WTC11 (cell line): Measurements from ENCODE around the gene LPP.

Experiments
- CTCF ChIP-seq: fragments of 200-600 bp; IDR thresholded peaks from 2 replicates; pipeline ENCODE4 v1.8.0; 2022; ENCODE audit warnings: antibody characterized with exemption
- E2F4 ChIP-seq: sonication (generic); formaldehyde crosslinking; IDR thresholded peaks from 2 replicates; pipeline ENCODE4 v1.8.1; 2022; ENCODE audit warnings: low read depth, mild to moderate bottlenecking, moderate library complexity, missing genetic modification reagents, borderline replicate concordance
- SP1 ChIP-seq: sonication (generic); formaldehyde crosslinking; conservative IDR thresholded peaks from 2 replicates; pipeline ENCODE4 v1.8.1; 2022; ENCODE audit warnings: missing genetic modification reagents
- TP53 ChIP-seq: sonication (generic); formaldehyde crosslinking; IDR thresholded peaks from 2 replicates; pipeline ENCODE4 v1.8.1; 2023; ENCODE audit warnings: mild to moderate bottlenecking, missing genetic modification reagents
- ZNF396 ChIP-seq: fragments of 250-450 bp; sonication (Bioruptor Pico); IDR thresholded peaks from 2 replicates; pipeline ENCODE4 v1.8.0; 2021; ENCODE audit warnings: mild to moderate bottlenecking, moderate library complexity, borderline replicate concordance

- TF ChIP-seq CTCF (no peak), ZNF396 (CRISPR knock-in tag) (no peak), TP53 (no peak), E2F4 (CRISPR knock-in tag) (no peak), SP1 (CRISPR knock-in tag) (no peak)
These were observed 585.6 kb downstream of the LPP start for GRCh38 chr3:188739511-188739910.
